ENCODE data around the gene OGFOD2.
A peak's percentile ranks its signal among the peaks of the same experiment; 100 is the strongest.

OGFOD2 gene

GRCh38 chr12:122951406-122951805 lies 23.6 kb upstream of the OGFOD2 start:
- TF ChIP-seq, protein P1, sequence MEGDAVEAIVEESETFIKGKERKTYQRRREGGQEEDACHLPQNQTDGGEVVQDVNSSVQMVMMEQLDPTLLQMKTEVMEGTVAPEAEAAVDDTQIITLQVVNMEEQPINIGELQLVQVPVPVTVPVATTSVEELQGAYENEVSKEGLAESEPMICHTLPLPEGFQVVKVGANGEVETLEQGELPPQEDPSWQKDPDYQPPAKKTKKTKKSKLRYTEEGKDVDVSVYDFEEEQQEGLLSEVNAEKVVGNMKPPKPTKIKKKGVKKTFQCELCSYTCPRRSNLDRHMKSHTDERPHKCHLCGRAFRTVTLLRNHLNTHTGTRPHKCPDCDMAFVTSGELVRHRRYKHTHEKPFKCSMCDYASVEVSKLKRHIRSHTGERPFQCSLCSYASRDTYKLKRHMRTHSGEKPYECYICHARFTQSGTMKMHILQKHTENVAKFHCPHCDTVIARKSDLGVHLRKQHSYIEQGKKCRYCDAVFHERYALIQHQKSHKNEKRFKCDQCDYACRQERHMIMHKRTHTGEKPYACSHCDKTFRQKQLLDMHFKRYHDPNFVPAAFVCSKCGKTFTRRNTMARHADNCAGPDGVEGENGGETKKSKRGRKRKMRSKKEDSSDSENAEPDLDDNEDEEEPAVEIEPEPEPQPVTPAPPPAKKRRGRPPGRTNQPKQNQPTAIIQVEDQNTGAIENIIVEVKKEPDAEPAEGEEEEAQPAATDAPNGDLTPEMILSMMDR (IDR thresholded peaks at IDR 0.05; ENCODE audit: extremely low read depth, insufficient read depth, missing control alignments): no peak
- in situ Hi-C loops (cut with MboI; ENCODE audit: low pct_unique_long_range_greater_than_20kb, low sequenced_read_pairs, unreplicated experiment): loop anchor here (5.0 to 25.0 kb wide), 2 partner anchors 89 to 314 kb away; no protein-coding TSS in a partner anchor
- DNase-seq (ENCODE audit: low spot score): no peak

DNA sequence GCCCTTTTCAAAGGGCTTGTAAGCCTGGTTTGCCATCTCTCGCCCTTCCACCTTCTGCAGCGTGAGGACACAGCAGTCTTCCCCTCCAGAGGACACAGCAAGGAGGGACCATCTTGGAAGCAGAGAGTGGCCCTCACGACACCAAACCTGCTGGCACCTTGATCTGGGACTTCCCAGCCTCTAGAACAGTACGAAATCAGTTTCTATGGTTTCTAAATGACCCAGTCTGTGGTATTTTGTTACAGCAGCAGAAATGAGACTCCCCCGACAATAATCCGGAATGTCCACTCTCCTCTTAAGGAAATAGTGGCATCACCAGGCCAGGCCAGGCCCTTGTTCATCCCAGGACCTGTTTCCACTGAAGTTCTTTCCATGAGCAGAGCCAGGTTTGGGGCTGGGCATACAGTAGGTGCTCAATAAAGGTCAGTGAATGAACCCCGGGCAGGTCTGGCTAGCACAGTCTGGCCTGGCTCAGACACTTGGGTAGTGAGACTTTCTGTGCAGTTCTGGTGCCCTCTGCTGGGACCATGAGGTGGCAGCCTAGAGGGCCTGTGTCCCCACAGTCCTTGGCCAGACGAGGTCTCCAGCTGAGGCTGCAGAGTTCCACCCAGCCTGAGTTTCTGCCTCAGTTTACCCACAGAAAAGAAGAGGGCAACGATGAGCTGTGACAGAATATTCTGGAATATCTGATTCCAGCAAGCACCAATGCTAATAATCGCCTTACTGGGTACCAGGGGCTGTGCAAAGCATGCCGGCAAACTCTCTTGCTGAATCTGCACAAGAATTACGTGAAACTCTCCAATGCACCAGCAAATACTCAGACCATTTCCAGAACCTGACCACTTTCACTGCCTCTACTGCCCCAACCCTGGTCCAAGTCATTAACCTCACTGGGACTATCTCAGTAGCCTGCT lies 22.8 kb upstream of the OGFOD2 start:
- in situ Hi-C loops (cut with MboI; ENCODE audit: low pct_unique_long_range_greater_than_20kb, low sequenced_read_pairs, unreplicated experiment): loop anchor here (5.0 to 25.0 kb wide), 2 partner anchors 90 to 315 kb away; no protein-coding TSS in a partner anchor
- peak; percentile 91 for DNase-seq (ENCODE audit: low spot score)
- TF ChIP-seq, protein P1 (IDR thresholded peaks at IDR 0.05; ENCODE audit: extremely low read depth, insufficient read depth, missing control alignments): peak; percentile 97

DNA sequence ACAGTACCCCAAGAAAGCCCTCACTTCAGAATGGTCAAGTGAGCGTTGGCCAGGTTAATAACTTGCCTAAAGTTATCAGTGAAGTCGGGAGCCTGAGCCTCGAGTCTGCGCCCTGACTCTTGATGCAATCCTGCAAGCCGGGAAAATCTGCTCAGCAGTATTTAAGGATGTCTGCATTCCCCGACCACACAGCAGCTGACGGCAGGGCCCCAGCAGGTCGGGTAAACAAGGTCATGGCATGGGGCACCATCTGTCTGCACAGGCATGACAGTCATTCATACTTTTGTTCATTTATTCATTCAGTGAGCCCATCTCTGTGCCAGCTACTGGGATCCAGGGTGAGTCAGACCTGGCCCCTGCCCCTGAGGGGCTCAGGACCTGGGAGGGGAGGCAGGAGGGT lies 19.9 kb upstream of the OGFOD2 start:
- no peak for DNase-seq (ENCODE audit: low spot score)
- in situ Hi-C loops (cut with MboI; ENCODE audit: low pct_unique_long_range_greater_than_20kb, low sequenced_read_pairs, unreplicated experiment): loop anchor here (25.0 kb wide), 1 partner anchor 318 kb away; no protein-coding TSS in a partner anchor
- TF ChIP-seq, protein P1 (IDR thresholded peaks at IDR 0.05; ENCODE audit: extremely low read depth, insufficient read depth, missing control alignments): no peak

GRCh38 chr12:122956035-122956434 lies 19.0 kb upstream of the OGFOD2 start:
- TF ChIP-seq, protein P1 (IDR thresholded peaks at IDR 0.05; ENCODE audit: extremely low read depth, insufficient read depth, missing control alignments): no peak
- DNase-seq (ENCODE audit: low spot score): no peak
- in situ Hi-C loops (cut with MboI; ENCODE audit: low pct_unique_long_range_greater_than_20kb, low sequenced_read_pairs, unreplicated experiment): loop anchor here (25.0 kb wide), 1 partner anchor 319 kb away; no protein-coding TSS in a partner anchor

DNA sequence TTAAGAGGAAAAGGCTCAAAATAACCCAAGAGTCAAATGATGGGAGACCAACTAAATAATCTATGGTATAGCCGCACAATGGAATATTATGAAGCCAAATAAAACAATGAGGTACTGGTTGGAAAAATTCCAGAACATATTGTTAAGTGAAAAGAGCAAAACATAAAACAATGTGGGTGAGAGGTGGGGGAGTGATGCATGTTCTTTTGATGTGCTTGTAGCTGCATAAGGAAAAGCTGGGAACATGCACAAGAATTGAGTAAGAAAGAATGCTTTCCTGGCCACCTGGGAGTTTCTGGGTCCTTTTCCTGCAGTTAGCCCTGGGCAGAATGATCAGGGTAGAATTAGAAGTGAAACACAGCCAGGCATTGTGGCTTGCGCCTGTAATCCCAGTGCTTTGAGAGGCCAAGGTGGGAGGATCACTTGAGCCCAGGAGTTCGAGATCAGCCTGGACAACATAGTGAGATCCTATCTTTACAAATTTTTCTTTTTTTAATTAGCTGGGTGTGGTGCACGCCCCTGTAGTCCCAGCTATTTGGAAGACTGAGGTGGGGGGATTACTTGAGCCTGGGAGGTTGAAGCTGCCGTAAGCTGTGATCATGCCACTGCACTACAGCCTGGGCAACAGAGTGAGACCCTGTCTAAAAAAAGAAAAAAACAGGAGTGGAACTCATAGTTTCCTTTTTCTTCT lies 16.7 kb upstream of the OGFOD2 start:
- no peak for DNase-seq (ENCODE audit: low spot score)
- TF ChIP-seq, protein P1 (IDR thresholded peaks at IDR 0.05; ENCODE audit: extremely low read depth, insufficient read depth, missing control alignments): no peak
- in situ Hi-C loops (cut with MboI; ENCODE audit: low pct_unique_long_range_greater_than_20kb, low sequenced_read_pairs, unreplicated experiment): loop anchor here (25.0 kb wide), 1 partner anchor 321 kb away; no protein-coding TSS in a partner anchor

DNA sequence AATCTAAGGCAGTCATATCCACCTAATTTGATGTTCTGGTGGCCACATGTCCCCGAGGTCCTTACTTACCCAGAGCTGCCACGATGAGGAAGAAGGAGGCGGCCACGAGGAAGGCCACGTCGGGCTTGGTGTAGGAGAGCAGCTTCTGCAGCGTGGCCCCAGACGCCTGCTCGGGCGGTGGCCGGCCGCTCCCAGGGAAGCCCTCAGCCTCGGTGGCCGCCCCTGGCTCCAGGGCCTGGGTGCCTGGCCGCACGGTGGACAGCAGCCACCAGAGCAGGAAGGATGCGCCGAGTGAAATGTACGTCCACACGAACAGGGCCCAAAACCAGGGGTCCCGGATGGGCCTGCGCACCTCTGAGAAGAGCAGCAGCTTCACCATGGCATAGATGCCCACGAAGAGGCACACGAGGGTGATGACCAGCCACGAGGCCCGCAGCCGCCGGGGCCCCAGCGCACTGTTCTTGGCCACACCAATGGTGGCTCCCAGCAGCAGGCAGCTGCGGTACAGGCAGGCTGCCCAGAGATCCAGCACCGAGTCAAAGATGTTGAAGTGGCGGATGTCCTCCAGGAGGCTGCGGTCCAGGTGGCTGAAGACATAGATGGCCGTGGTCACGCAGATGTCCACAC lies 15.4 kb upstream of the OGFOD2 start:
- in situ Hi-C loops (cut with MboI; ENCODE audit: low pct_unique_long_range_greater_than_20kb, low sequenced_read_pairs, unreplicated experiment): loop anchor here (25.0 kb wide), 1 partner anchor 322 kb away; no protein-coding TSS in a partner anchor
- TF ChIP-seq, protein P1 (IDR thresholded peaks at IDR 0.05; ENCODE audit: extremely low read depth, insufficient read depth, missing control alignments): no peak
- DNase-seq (ENCODE audit: low spot score): no peak
